RWPE1 (cell line): ENCODE data around the gene TMEM59L.
A peak's percentile ranks its signal among the peaks of the same experiment; 100 is the strongest.

Source experiments
- CTCF ChIA-PET: fragments of 350-600 bp; sonication (Branson Sonifier 250); formaldehyde crosslinking; extraction: SDS; loops from one replicate; lab custom pipeline; 2021; lab: Yijun Ruan, JAX
- POLR2A ChIA-PET: fragments of 400-600 bp; formaldehyde crosslinking; extraction: SDS; loops from one replicate; lab custom pipeline; 2020; ENCODE audit warnings: antibody characterized with exemption; ENCODE audit not compliant: low non-redundant PET; lab: Yijun Ruan, JAX
- DNase-seq: peaks from one replicate; pipeline ENCODE4 v3.0.0; 2012; ENCODE audit warnings: low spot score
- H3K27ac ChIP-seq: fragments of 450-650 bp; 2 replicates; pipeline ENCODE4 v1.5.1; 2017
- TF ChIP-seq, protein P1 (sequence below): fragments of 450-650 bp; conservative IDR thresholded peaks from 2 replicates; pipeline ENCODE4 v1.5.1; 2017; ENCODE audit warnings: low read depth, mild to moderate bottlenecking

TMEM59L gene

GRCh38 chr19:18593367-18594095, 19.1 kb upstream of the TMEM59L start:
- ChIA-PET POLR2A (interaction anchor here (1.0 kb wide), 1 partner anchor 326 kb away, joined by 4 read pairs; the partner anchor contains the start of genes COPE and DDX49), CTCF (interaction anchor here (0.6 to 1.9 kb wide), 10 partner anchors 10 to 262 kb away, joined by 3 to 10 read pairs (median 4); partner anchors contain the start of gene UPF1)
- TF ChIP-seq, protein P1, sequence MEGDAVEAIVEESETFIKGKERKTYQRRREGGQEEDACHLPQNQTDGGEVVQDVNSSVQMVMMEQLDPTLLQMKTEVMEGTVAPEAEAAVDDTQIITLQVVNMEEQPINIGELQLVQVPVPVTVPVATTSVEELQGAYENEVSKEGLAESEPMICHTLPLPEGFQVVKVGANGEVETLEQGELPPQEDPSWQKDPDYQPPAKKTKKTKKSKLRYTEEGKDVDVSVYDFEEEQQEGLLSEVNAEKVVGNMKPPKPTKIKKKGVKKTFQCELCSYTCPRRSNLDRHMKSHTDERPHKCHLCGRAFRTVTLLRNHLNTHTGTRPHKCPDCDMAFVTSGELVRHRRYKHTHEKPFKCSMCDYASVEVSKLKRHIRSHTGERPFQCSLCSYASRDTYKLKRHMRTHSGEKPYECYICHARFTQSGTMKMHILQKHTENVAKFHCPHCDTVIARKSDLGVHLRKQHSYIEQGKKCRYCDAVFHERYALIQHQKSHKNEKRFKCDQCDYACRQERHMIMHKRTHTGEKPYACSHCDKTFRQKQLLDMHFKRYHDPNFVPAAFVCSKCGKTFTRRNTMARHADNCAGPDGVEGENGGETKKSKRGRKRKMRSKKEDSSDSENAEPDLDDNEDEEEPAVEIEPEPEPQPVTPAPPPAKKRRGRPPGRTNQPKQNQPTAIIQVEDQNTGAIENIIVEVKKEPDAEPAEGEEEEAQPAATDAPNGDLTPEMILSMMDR, result no peak
- H3K27ac ChIP-seq, result peak overlapping the region; percentile 96
- no peak for DNase-seq

GRCh38 chr19:18594096-18594823, 18.4 kb upstream of the TMEM59L start:
- ChIA-PET CTCF (interaction anchor here (0.6 to 1.9 kb wide), 12 partner anchors 10 to 262 kb away, joined by 3 to 10 read pairs (median 4); partner anchors contain the start of gene UPF1), POLR2A (interaction anchor here (0.7 to 1.0 kb wide), 2 partner anchors 168 to 325 kb away, joined by 4 to 7 read pairs; partner anchors contain the start of genes COPE and DDX49)
- H3K27ac ChIP-seq, result peak overlapping the region; percentile 96
- peak; percentile 76 for DNase-seq
- TF ChIP-seq, protein P1, result peak; percentile 98

GRCh38 chr19:18594824-18595373, 17.8 kb upstream of the TMEM59L start:
- ChIA-PET POLR2A (no interaction called here), CTCF (interaction anchor here (0.6 to 1.9 kb wide), 7 partner anchors 9 to 301 kb away, joined by 3 to 10 read pairs (median 3); no protein-coding TSS in a partner anchor)
- TF ChIP-seq, protein P1, result no peak
- DNase-seq, result no peak
- no peak overlapping the region; the same call in 1 of the 2 replicates for H3K27ac ChIP-seq

- CTCF ChIA-PET, result interaction anchor here (0.6 to 1.8 kb wide), 3 partner anchors 8 to 301 kb away, joined by 3 to 10 read pairs (median 3); no protein-coding TSS in a partner anchor
- POLR2A ChIA-PET, result no interaction called here
- no peak for DNase-seq
Observed at GRCh38 chr19:18595475-18595874, 17.2 kb upstream of the TMEM59L start.

GRCh38 chr19:18596752-18597157, 15.9 kb upstream of the TMEM59L start:
- CTCF ChIA-PET, result no interaction called here
- peak; percentile 49 for DNase-seq

More at GRCh38 chr19:18595475-18595874, 17.2 kb upstream of the TMEM59L start:
- TF ChIP-seq, protein P1, result no peak
- no peak overlapping the region for H3K27ac ChIP-seq

More at GRCh38 chr19:18596752-18597157, 15.9 kb upstream of the TMEM59L start:
- POLR2A ChIA-PET, result no interaction called here
- H3K27ac ChIP-seq, result no peak overlapping the region
- TF ChIP-seq, protein P1, result no peak
